IPS-18a (cell line): ENCODE data around the gene NODAL.
"Not testable (repeated sequence)": the region's sequence is repeated elsewhere in the genome, so short reads cannot be mapped to it uniquely, and the experiment has no call there.

ENCODE experiments used
- H3K27ac ChIP-seq: one replicate; pipeline ENCODE4 v1.5.1; 2013; ENCODE audit warnings: low read length
- H3K27me3 ChIP-seq: one replicate; pipeline ENCODE4 v1.6.1; 2013; ENCODE audit warnings: mild to moderate bottlenecking, low read length; ENCODE audit not compliant: control insufficient read depth, insufficient read depth
- H3K36me3 ChIP-seq: one replicate; pipeline ENCODE4 v1.6.1; 2013; ENCODE audit warnings: low read depth, low read length; ENCODE audit not compliant: control insufficient read depth
- H3K4me1 ChIP-seq: one replicate; pipeline ENCODE4 v1.6.1; 2013; ENCODE audit warnings: low read depth, low read length; ENCODE audit not compliant: control insufficient read depth
- H3K4me3 ChIP-seq: one replicate; pipeline ENCODE4 v1.5.1; 2013; ENCODE audit warnings: low read length
- H3K9ac ChIP-seq: one replicate; pipeline ENCODE4 v1.6.1; 2013; ENCODE audit warnings: mild to moderate bottlenecking, low read length, moderate library complexity
- H3K9me3 ChIP-seq: one replicate; pipeline ENCODE4 v1.6.1; 2013; ENCODE audit warnings: low read depth, low read length; ENCODE audit not compliant: control insufficient read depth

NODAL gene

GRCh38 chr10:70441161-70441894 lies at the start of gene NODAL:
TSS of gene NODAL (minus strand) at chr10:70441681. CDS start at chr10:70441667, 14 bp downstream.
- Histone ChIP-seq H3K36me3 (no peaks in the 10 kb centered on the region), H3K4me3 (peak within 1 kb of the TSS; percentile 68), H3K4me1 (peaks cover 27% of the 10 kb centered on the region), H3K27me3 (peaks cover 59% of the 10 kb centered on the region), H3K9me3 (no peaks in the 10 kb centered on the region), H3K9ac (no peak within 1 kb of the TSS), H3K27ac (no peak within 1 kb of the TSS)

GRCh38 chr10:70490142-70490541 lies 48.7 kb upstream of the NODAL start:
- H3K27ac ChIP-seq = no peak overlapping the region

GRCh38 chr10:70487824-70488223 lies 46.3 kb upstream of the NODAL start:
- no peak overlapping the region for H3K9ac ChIP-seq
- H3K27me3 ChIP-seq = no peaks in the 10 kb centered on the region
- H3K9me3 ChIP-seq = no peaks in the 10 kb centered on the region
- H3K27ac ChIP-seq = no peak overlapping the region
- H3K4me1 ChIP-seq = peaks cover 14% of the 10 kb centered on the region
- no peaks in the 10 kb centered on the region for H3K36me3 ChIP-seq
- H3K4me3 ChIP-seq = no peak overlapping the region

More at GRCh38 chr10:70490142-70490541, 48.7 kb upstream of the NODAL start:
- no peaks in the 10 kb centered on the region for H3K36me3 ChIP-seq
- no peaks in the 10 kb centered on the region for H3K9me3 ChIP-seq
- H3K4me1 ChIP-seq = peaks cover 27% of the 10 kb centered on the region
- H3K4me3 ChIP-seq = no peak overlapping the region
- H3K9ac ChIP-seq = no peak overlapping the region
- no peaks in the 10 kb centered on the region for H3K27me3 ChIP-seq

- H3K4me3 ChIP-seq, H3K27ac ChIP-seq, H3K27me3 ChIP-seq, H3K9me3 ChIP-seq, H3K9ac ChIP-seq, H3K36me3 ChIP-seq: not testable (repeated sequence)
- peaks cover 16% of the 10 kb centered on the region for H3K4me1 ChIP-seq
Observed at GRCh38 chr10:70483872-70484271, 42.4 kb upstream of the NODAL start.

- Histone ChIP-seq H3K36me3 (no peaks in the 10 kb centered on the region), H3K4me3 (no peak overlapping the region), H3K9me3 (no peaks in the 10 kb centered on the region), H3K4me1 (peaks cover 14% of the 10 kb centered on the region), H3K27me3 (peaks cover 4% of the 10 kb centered on the region), H3K9ac (no peak overlapping the region), H3K27ac (no peak overlapping the region)
Observed at GRCh38 chr10:70482982-70483760, 41.7 kb upstream of the NODAL start.

- no peak overlapping the region for H3K9ac ChIP-seq
- peaks cover 11% of the 10 kb centered on the region for H3K27me3 ChIP-seq
- no peaks in the 10 kb centered on the region for H3K9me3 ChIP-seq
- no peak overlapping the region for H3K4me3 ChIP-seq
- no peak overlapping the region for H3K27ac ChIP-seq
- peaks cover 20% of the 10 kb centered on the region for H3K4me1 ChIP-seq
- H3K36me3 ChIP-seq = no peaks in the 10 kb centered on the region
Observed at GRCh38 chr10:70481831-70482530, 40.5 kb upstream of the NODAL start.

- no peaks in the 10 kb centered on the region for H3K36me3 ChIP-seq
- no peak overlapping the region for H3K27ac ChIP-seq
- H3K4me3 ChIP-seq = no peak overlapping the region
- no peak overlapping the region for H3K9ac ChIP-seq
- H3K9me3 ChIP-seq = no peaks in the 10 kb centered on the region
- H3K27me3 ChIP-seq = peaks cover 14% of the 10 kb centered on the region
- H3K4me1 ChIP-seq = peaks cover 20% of the 10 kb centered on the region
Observed at GRCh38 chr10:70481105-70481504, 39.6 kb upstream of the NODAL start.

GRCh38 chr10:70480239-70480861 lies 38.9 kb upstream of the NODAL start:
- Histone ChIP-seq H3K36me3 (no peaks in the 10 kb centered on the region), H3K9ac (no peak overlapping the region), H3K27me3 (peaks cover 14% of the 10 kb centered on the region), H3K27ac (no peak overlapping the region), H3K4me3 (peak overlapping the region; percentile 69), H3K4me1 (peaks cover 20% of the 10 kb centered on the region), H3K9me3 (no peaks in the 10 kb centered on the region)

GRCh38 chr10:70479626-70480238 lies 38.3 kb upstream of the NODAL start:
- Histone ChIP-seq H3K27me3 (peaks cover 14% of the 10 kb centered on the region), H3K36me3 (no peaks in the 10 kb centered on the region), H3K4me1 (peaks cover 20% of the 10 kb centered on the region), H3K27ac (no peak overlapping the region), H3K9me3 (no peaks in the 10 kb centered on the region), H3K9ac (no peak overlapping the region), H3K4me3 (peak overlapping the region; percentile 69)

GRCh38 chr10:70479165-70479581 lies 37.7 kb upstream of the NODAL start:
- peak overlapping the region; percentile 53 for H3K9ac ChIP-seq
- H3K27me3 ChIP-seq = peaks cover 14% of the 10 kb centered on the region
- peaks cover 20% of the 10 kb centered on the region for H3K4me1 ChIP-seq
- no peaks in the 10 kb centered on the region for H3K36me3 ChIP-seq
- H3K27ac ChIP-seq = no peak overlapping the region
- H3K9me3 ChIP-seq = no peaks in the 10 kb centered on the region
- peak overlapping the region; percentile 69 for H3K4me3 ChIP-seq
